SKM-1 treated with dmso at 0.1 percent for 144 hours (cell line): ENCODE data around the gene LMF1.

Experiments used
- DNase-seq: peaks from one replicate; lab custom pipeline; 2025; ENCODE audit not compliant: unreplicated experiment; lab: John Stamatoyannopoulos, UW

LMF1 gene

DNA sequence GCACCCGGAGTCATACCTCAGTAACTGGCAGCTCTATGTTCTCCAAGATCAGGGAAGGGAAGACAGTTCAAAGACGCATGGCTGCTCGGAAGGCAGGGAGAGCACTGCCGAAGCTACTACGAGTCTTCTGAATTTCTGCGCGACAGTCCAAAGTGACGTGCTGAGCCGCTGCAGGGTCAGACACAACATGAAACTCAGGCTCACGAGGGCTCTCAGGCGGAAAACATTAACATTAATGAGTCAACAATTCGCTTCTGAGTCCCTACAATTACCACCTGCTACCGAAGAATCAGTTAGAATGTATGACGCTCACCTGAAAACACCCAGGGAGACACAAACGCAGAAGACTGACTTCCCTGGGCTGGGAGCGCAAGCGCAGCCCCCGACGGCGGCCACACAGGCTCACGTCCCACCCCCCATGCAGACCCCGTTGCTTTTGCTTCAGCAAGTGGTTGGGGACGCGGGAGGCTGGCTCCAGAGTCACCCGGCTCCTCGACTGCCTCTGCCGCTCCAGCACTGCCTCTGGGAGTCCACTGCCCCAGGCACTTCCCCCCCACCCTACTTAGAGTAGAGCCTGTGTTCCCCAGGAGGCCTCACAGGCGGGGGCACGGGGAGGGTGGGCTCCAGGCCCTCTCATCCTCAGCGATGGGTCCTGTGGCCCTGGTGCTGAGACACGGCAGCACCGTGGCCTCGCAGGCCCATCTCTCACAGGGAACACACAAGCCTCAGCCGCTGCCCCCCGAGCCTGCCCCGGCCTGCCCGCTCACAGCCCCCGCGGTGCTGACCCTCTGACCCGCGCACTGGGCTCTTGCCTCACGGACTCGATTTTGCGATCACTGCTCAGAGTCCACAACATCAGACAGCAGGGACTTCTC lies 38.9 kb downstream of the LMF1 start:
- DNase-seq = no peak

GRCh38 chr16:931171-931570 lies 39.6 kb downstream of the LMF1 start:
- DNase-seq = no peak

DNA sequence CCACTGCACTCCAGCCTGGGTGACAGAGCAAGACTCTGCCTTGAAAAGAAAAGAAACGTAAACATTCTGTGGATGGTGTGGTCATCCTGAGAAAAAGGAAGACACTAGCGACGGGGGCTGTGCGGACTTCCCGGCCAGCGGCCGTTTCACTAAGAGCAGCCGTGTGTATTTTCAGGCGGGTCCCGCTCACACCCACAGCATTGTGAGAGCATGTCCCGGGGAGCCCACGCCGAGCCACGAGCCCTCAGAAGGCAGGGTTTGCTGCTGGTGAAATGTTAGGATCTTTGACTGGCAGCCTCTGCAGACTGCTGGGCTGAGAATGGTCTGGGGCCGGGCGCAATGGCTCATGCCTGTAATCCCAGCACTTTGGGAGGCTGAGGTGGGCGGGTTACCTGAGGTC lies 40.3 kb downstream of the LMF1 start:
- no peak for DNase-seq

- DNase-seq = no peak
These were observed 40.7 kb downstream of the LMF1 start for GRCh38 chr16:930076-930475.

GRCh38 chr16:929227-930073 lies 41.3 kb downstream of the LMF1 start:
- DNase-seq = no peak

DNA sequence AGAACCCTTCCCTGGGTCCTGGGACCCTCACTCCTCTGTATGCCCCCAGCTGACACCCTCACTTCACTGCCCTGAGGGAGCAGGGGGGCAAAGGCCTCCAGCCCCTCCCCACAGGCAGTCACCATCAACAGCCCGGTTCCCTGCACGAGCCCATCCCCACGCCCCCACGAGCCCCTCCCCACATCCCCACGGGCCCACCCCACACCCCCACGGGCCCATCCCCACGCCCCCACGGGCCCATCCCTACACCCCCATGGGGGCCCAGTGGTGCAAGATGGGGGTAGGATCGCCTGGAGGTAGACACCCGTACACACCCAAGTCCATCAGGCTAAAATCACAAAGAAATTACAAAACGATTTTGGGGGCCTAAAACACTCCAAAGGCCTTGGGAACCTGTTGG lies 42.3 kb downstream of the LMF1 start:
- no peak for DNase-seq

- DNase-seq = no peak
These were observed 42.9 kb downstream of the LMF1 start for GRCh38 chr16:927931-928330.

- no peak for DNase-seq
These were observed 43.4 kb downstream of the LMF1 start for GRCh38 chr16:927406-927805.

DNA sequence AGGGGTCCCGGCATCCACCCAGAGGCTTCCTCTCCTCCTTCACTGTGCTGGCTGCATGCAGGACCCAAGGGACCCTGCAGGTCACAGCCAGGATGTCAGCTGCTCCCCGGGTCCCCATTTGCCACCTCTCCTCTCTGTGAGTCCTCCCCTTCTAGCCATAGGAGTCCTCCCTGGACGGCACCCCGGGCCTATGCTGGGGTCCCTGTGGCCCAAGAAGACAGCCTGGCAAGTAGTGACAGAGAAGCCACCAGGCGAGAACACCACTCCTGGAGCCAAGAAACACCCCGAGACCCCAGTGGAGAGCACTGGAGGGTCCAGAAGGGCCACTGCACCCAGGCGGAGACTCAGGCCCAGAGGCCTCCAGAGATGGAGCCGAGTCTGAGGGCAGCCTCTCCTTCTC lies 44.1 kb downstream of the LMF1 start:
- DNase-seq = no peak

DNA sequence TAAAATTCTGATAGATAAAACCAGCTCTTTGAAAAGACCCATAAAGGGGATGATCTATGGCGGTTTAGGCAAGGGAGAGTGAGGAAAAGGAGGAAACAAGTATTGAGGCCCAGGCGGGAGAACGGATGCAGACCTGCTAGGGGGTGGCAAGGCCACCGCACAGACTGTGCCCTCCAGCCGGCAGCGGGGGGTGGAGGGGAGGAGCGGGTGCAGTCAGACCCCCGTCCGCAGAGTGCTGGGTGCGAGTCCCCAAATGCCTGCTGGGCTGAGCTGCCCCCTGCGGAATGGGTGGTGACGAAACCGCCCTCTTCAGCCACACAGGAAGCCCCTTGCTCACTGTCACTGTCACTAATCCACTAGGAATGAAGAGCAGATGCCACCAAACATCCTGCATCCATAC lies 46.0 kb downstream of the LMF1 start:
- DNase-seq = no peak

DNA sequence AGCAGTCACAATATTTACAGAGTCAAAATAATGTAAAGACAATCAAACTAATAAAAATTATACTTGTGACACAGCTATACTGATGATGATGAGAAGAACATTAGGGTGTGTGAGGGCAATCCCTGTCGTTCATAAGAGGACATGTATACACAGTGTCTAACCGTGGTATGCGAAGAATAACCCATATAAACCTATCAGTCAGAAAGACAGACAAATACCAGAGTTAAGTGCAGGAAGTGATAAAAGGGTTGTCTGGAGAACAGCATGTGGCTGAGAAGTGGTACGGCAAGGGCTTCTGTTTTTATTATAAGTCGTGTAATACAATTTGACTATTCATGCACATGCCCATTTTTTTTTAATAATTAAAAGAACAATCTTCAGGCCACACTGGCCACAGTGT lies 46.7 kb downstream of the LMF1 start:
- no peak for DNase-seq

GRCh38 chr16:923184-923583 lies 47.6 kb downstream of the LMF1 start:
- no peak for DNase-seq

GRCh38 chr16:922051-922450 lies 48.7 kb downstream of the LMF1 start:
- DNase-seq = no peak

- DNase-seq = no peak
These were observed 49.4 kb downstream of the LMF1 start for GRCh38 chr16:921321-921905.

DNA sequence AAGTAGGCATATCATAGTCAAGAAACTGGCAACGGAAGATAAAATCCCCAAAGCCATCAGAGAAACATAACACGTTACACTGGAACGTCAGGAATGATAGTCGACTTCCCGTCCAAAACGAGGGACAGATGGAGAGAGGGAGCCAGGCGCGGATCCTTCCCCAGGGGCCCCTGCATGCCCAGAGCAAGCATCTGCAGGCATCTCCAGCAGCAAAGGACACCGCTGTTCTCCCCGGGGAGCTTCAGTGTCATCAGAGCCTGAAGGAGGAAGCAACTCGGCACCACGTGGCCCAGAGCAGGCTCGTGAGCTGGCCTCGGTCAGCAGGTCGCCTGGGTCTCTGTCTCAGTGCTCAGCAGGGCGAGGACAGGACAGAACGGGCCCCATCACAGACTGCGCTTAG lies 50.1 kb downstream of the LMF1 start:
- DNase-seq = no peak

- no peak for DNase-seq
These were observed 50.6 kb downstream of the LMF1 start for GRCh38 chr16:920051-920681.

- DNase-seq = no peak
These were observed 51.1 kb downstream of the LMF1 start for GRCh38 chr16:919658-920050.

GRCh38 chr16:918741-919657 lies 51.8 kb downstream of the LMF1 start:
- no peak for DNase-seq

DNA sequence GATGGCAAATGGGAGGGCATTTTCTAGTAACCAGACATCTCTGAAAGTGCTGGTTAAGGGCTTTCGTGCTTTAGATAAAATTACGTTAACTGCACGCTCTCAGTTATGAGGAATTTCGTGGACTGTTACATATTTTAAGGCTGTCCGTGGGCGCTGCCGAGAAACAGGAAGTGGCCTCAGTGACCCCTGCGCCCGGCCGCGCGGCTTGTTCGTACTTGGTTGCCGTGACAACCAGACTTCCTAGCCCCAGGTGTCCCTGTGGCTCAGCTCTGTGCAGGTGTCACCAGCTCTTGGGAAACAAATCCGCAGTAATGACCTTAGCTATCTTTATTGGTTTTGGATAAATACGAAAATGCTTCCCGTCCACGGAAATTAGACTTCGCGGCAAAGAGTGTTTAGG lies 52.7 kb downstream of the LMF1 start:
- DNase-seq = no peak

DNA sequence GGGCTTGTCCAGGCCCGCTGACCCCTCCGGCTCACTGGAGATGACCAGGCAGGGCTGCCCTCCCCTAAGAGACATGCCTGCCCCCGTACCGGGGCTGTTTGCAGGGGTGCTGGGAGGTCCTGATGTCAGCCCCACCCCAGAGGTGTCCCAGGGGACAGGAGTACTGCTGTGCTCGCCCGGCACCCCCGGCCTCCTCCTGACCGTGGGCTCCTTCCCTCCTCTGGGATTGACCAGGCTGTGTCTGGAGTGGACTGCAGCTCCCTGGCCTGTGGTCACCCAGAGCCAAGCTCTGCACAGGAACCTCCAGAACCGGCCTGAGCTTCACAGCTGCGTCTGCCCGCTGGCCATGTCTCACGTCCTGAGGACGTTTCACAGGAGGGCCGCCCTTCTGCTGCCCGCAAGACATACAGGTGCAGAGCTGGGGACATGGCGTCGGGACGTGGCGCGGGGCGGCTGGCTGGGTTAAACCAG lies 53.2 kb downstream of the LMF1 start:
- DNase-seq = no peak
